ENCODE results near the gene KNDC1. TPM values are rescaled to one million over a fixed set of nuclear protein-coding genes. Genes with fewer than 3 reads are reported as not detected.

Gene KNDC1
- total RNA-seq, 2 donors from 2014 or later: 1.5 to 10.8 TPM

DNA sequence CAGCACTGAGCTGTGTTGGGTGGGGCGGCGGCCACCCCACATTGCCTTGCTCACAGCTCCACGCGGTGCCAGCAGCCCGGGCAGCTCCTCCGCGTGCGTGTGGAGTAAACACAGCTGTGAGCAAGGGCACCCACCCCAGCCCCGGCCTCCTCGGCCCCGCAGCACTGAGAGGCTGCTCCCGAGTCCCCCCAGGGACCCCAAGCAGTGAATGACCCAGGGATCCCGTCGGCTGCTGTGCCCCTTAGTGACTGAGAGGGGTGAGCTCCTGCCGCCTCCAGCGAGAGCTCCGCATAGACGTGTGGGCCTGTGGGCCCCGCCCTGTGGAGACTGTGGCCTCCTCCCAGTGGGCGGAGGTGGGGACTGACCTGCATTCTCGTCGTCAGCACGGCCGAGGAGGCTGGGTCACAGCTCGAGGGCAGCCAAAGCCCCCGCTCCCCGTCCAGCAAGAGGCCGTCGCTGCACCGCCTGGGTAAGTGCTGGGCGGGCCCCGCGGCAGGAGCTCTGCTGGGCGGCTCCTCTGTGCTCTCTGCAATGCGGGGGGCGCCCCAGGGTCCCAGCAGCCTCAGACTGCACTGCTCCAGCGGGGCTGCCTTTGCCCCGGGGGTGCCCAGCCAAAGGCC is 40.1 kb downstream of the KNDC1 start:
- no peak for DNase-seq (ENCODE audit: low spot score)
- Histone ChIP-seq H3K27me3 (replicated peaks; ENCODE audit: insufficient read depth) (peaks cover 4% of the 10 kb centered on the region), H3K9me3 (no peaks in the 10 kb centered on the region), H3K4me3 (no peak overlapping the region), H3K36me3 (no peaks in the 10 kb centered on the region), H3K27ac (no peak overlapping the region), H3K4me1 (replicated peaks) (no peaks in the 10 kb centered on the region)
- 63% methylated on average over 29 of the region's 38 CpGs for WGBS
- TF ChIP-seq, protein P1, sequence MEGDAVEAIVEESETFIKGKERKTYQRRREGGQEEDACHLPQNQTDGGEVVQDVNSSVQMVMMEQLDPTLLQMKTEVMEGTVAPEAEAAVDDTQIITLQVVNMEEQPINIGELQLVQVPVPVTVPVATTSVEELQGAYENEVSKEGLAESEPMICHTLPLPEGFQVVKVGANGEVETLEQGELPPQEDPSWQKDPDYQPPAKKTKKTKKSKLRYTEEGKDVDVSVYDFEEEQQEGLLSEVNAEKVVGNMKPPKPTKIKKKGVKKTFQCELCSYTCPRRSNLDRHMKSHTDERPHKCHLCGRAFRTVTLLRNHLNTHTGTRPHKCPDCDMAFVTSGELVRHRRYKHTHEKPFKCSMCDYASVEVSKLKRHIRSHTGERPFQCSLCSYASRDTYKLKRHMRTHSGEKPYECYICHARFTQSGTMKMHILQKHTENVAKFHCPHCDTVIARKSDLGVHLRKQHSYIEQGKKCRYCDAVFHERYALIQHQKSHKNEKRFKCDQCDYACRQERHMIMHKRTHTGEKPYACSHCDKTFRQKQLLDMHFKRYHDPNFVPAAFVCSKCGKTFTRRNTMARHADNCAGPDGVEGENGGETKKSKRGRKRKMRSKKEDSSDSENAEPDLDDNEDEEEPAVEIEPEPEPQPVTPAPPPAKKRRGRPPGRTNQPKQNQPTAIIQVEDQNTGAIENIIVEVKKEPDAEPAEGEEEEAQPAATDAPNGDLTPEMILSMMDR (IDR thresholded peaks at IDR 0.05): no peak
- TF ChIP-seq POLR2AphosphoS5 (IDR thresholded peaks at IDR 0.05): no peak
- TF ChIP-seq POLR2A (IDR thresholded peaks at IDR 0.05): no peak
- intact Hi-C loops (cut with DNase I): no loop called here

DNA sequence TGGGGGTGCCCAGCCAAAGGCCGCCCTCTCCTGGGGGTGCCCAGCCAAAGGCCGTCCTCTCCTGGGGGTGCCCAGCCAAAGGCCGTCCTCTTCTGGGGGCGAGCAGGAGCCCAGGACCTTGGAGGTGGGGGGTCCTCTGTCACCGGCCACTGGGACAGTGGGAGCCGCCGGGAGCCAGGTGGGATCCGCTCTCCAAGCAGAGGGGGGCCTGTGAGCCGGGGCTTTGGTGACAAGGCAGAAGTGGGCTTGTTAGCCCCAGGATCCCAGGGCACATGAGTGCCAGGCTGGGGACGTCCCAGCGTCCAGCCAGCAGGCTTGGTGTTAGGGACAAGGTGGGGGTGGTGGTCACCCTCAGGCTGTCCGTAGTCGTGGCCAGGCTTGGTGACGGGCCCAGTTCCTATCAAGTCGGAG is 40.6 kb downstream of the KNDC1 start:
- Histone ChIP-seq H3K4me3 (no peak overlapping the region), H3K9me3 (no peaks in the 10 kb centered on the region), H3K4me1 (replicated peaks) (no peaks in the 10 kb centered on the region), H3K27ac (no peak overlapping the region), H3K36me3 (no peaks in the 10 kb centered on the region), H3K27me3 (replicated peaks; ENCODE audit: insufficient read depth) (peaks cover 4% of the 10 kb centered on the region)
- TF ChIP-seq, protein P1 (IDR thresholded peaks at IDR 0.05): no peak
- no peak for TF ChIP-seq POLR2A (IDR thresholded peaks at IDR 0.05)
- no peak for TF ChIP-seq POLR2AphosphoS5 (IDR thresholded peaks at IDR 0.05)
- intact Hi-C loops (cut with DNase I): no loop called here
- WGBS: 71% methylated on average over 14 of the region's 15 CpGs
- no peak for DNase-seq (ENCODE audit: low spot score)

DNA sequence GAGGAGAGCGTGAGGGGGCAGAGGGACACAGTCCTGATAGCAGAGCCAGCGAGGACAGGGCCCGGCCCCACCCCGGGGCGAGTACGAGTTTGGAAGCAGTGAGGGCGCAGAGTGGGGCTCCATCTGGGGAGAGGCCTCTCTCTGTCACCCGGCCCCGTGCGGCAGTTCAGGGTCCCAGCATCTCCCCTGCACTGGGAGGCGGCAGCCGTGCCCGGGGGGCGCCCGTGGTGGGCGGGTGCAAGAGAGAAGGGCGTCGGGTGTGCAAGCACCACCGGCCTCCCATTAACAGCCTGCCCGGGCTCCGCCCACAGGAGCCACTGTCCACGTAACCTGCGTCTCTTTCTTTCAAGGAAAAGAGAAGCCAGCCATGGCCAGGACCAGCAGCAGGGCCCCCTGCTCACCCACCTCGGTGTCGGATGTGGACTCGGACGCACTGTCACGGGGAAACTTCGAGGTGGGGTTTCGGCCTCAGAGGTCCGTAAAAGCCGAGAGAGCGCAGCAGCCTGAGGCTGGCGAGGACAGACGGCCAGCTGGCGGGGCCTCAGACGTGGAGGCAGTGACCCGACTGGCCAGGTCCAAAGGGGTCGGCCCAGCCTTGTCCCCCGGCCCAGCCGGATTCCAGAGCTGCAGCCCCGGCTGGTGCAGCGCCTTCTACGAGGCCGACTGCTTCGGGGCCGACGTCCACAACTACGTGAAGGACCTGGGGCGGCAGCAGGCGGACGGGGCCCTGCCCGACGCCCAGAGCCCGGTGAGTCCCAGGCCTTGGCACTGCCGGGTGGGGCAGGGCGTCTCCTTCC is 41.3 kb downstream of the KNDC1 start:
- Histone ChIP-seq H3K4me1 (replicated peaks) (no peaks in the 10 kb centered on the region), H3K27me3 (replicated peaks; ENCODE audit: insufficient read depth) (peaks cover 4% of the 10 kb centered on the region), H3K27ac (no peak overlapping the region), H3K9me3 (no peaks in the 10 kb centered on the region), H3K4me3 (no peak overlapping the region), H3K36me3 (no peaks in the 10 kb centered on the region)
- DNase-seq (ENCODE audit: low spot score): no peak
- intact Hi-C loops (cut with DNase I): no loop called here
- 87% methylated on average over 46 of the region's 57 CpGs for WGBS
- TF ChIP-seq POLR2A (IDR thresholded peaks at IDR 0.05): no peak
- TF ChIP-seq, protein P1 (IDR thresholded peaks at IDR 0.05): no peak
- no peak for TF ChIP-seq POLR2AphosphoS5 (IDR thresholded peaks at IDR 0.05)

DNA sequence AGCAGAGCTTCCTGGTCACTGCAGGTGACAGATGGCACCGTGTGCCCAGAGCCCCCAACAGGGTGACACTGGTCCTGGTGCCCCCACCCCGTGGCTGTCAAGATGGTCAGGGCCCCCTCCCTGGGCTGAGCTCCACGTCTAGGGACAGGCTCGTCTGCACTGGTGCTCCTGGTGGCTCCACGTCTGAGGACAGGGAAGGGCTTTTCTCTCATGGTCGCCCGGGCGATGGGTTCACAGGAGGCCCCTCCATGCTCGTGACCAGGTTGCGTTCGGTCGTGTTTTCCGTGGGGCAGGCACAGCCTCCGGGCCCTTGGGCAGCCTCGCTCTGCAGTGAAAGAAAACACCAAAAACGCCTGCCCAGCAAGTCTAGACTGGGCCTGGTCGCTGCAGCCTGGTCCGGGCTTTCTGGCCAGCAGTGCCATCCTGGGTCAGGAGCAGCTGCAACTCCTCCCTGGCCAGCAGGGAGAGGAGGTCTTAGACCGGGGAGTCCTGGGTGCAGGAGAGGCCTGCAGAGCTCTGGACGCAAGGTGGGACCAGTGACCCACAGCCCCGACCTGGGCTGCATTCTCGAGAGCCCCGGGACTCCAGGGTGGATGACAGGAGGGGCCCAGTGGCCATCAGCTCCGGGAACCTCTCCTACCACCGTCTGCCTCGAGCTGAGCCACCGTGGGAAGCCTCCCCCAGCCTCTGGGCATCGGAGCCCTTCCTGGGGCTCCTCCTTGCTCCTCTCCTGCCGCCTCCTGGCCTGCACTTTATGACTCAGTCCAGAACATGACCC is 42.1 kb downstream of the KNDC1 start:
- no peaks in the 10 kb centered on the region for H3K4me1 ChIP-seq (replicated peaks)
- H3K36me3 ChIP-seq: no peaks in the 10 kb centered on the region
- H3K27me3 ChIP-seq (replicated peaks; ENCODE audit: insufficient read depth): peaks cover under 1% of the 10 kb centered on the region
- no peaks in the 10 kb centered on the region for H3K9me3 ChIP-seq
- intact Hi-C loops (cut with DNase I): no loop called here
- TF ChIP-seq POLR2A (IDR thresholded peaks at IDR 0.05) (no peak), POLR2AphosphoS5 (IDR thresholded peaks at IDR 0.05) (no peak)
- TF ChIP-seq, protein P1 (IDR thresholded peaks at IDR 0.05): no peak
- DNase-seq (ENCODE audit: low spot score): no peak
- WGBS: 63% methylated on average over 12 of the region's 29 CpGs
- H3K27ac ChIP-seq: no peak overlapping the region
- no peak overlapping the region for H3K4me3 ChIP-seq
